Activated naive CD8-positive, alpha-beta T cell treated with anti-CD3 and anti-CD28 coated beads for 36 hours (primary cell): ENCODE results near the gene ANO10. TPM values are rescaled to one million over a fixed set of nuclear protein-coding genes. Genes with fewer than 3 reads are reported as not detected.
"Not testable (repeated sequence)": the region's sequence is repeated elsewhere in the genome, so short reads cannot be mapped to it uniquely, and the experiment has no call there.

Experiments
- DNase-seq: peaks from one replicate; pipeline ENCODE4 v3.0.0; 2021
- H3K27ac Mint-ChIP-seq: one replicate; pipeline ENCODE4 v1.8.0; 2022; ENCODE audit warnings: mild to moderate bottlenecking, moderate library complexity, mixed read lengths
- H3K27me3 Mint-ChIP-seq: one replicate; pipeline ENCODE4 v1.8.0; 2022; ENCODE audit warnings: mild to moderate bottlenecking, mixed read lengths
- H3K36me3 Mint-ChIP-seq: one replicate; pipeline ENCODE4 v1.8.0; 2021; ENCODE audit warnings: mild to moderate bottlenecking, mixed read lengths
- H3K4me1 Mint-ChIP-seq: one replicate; pipeline ENCODE4 v1.8.0; 2021; ENCODE audit warnings: mixed read lengths
- H3K4me3 Mint-ChIP-seq: one replicate; pipeline ENCODE4 v1.8.0; 2022; ENCODE audit warnings: mild to moderate bottlenecking, moderate library complexity, mixed read lengths
- H3K9me3 Mint-ChIP-seq: one replicate; pipeline ENCODE4 v1.8.0; 2022; ENCODE audit warnings: mixed read lengths
- total RNA-seq, 2 experiments: library from RNA; stranded (reverse); gene quantifications; one replicate each; pipeline ENCODE4 v1.2.3, GENCODE V29; 2021

ANO10 gene
- total RNA-seq, 2 experiments from 2014 or later = 7.5 to 10.1 TPM

GRCh38 chr3:43612419-43612818 is 9.4 kb downstream of the ANO10 start:
- Mint-ChIP-seq H3K4me3 (no peak overlapping the region), H3K36me3 (peaks cover 2% of the 10 kb centered on the region), H3K4me1 (peaks cover 5% of the 10 kb centered on the region), H3K9me3 (no peaks in the 10 kb centered on the region), H3K27me3 (no peaks in the 10 kb centered on the region), H3K27ac (no peak overlapping the region)
- DNase-seq = no peak

GRCh38 chr3:43609406-43609805 is 12.4 kb downstream of the ANO10 start:
- Mint-ChIP-seq H3K36me3 (peaks cover 2% of the 10 kb centered on the region), H3K9me3 (no peaks in the 10 kb centered on the region), H3K27me3 (no peaks in the 10 kb centered on the region), H3K27ac (no peak overlapping the region), H3K4me1 (peaks cover 5% of the 10 kb centered on the region), H3K4me3 (no peak overlapping the region)
- no peak for DNase-seq

DNA sequence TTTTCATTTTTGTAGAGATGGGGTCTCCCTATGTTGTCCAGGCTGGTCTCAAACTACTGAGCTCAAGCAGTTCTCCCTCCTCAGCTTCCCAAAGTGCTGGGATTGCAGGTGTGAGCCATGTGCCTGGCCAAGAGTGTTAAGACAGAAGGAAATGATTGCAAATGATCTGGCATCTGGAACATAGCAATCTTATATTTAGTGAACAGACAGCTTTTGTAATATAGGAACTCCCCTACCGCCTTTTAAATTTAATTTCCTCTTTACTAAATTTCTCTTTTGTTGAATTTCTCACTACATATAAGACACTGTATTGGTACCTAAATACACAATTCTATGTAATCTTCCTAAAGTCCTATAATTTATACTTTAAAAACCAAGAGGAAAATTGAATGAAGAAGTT is 13.1 kb downstream of the ANO10 start:
- H3K9me3 Mint-ChIP-seq = no peaks in the 10 kb centered on the region
- H3K27ac Mint-ChIP-seq = no peak overlapping the region
- H3K4me3 Mint-ChIP-seq = no peak overlapping the region
- peaks cover 5% of the 10 kb centered on the region for H3K4me1 Mint-ChIP-seq
- no peak for DNase-seq
- H3K27me3 Mint-ChIP-seq = no peaks in the 10 kb centered on the region
- peaks cover 2% of the 10 kb centered on the region for H3K36me3 Mint-ChIP-seq

- Mint-ChIP-seq H3K4me1 (peaks cover 5% of the 10 kb centered on the region), H3K9me3 (no peaks in the 10 kb centered on the region), H3K27me3 (no peaks in the 10 kb centered on the region), H3K27ac (no peak overlapping the region), H3K4me3 (no peak overlapping the region), H3K36me3 (peaks cover 2% of the 10 kb centered on the region)
- DNase-seq = no peak
These were observed 15.5 kb downstream of the ANO10 start for GRCh38 chr3:43606284-43606683.

DNA sequence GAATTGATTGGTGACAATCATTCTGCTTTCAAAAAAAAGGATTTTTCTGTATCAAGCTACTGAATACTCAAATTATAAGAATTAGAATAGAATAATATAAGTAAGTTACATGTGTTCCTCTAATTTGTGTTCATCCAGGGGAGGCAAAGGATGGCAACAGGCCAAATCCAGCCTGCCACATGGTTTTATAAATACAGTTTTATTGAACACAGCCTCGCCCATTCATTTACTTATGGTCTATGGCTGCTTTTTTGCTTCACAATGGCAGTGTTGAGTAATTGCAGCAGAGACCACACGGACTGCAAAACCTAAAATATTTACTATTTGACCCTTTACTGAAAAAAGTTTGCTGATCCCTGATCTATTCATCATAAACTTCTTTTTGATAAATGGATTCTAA is 21.9 kb downstream of the ANO10 start:
- not testable (repeated sequence) for DNase-seq, H3K4me3 Mint-ChIP-seq, H3K27ac Mint-ChIP-seq, H3K4me1 Mint-ChIP-seq, H3K27me3 Mint-ChIP-seq
- H3K36me3 Mint-ChIP-seq = peaks cover 22% of the 10 kb centered on the region
- H3K9me3 Mint-ChIP-seq = peaks cover 10% of the 10 kb centered on the region

DNA sequence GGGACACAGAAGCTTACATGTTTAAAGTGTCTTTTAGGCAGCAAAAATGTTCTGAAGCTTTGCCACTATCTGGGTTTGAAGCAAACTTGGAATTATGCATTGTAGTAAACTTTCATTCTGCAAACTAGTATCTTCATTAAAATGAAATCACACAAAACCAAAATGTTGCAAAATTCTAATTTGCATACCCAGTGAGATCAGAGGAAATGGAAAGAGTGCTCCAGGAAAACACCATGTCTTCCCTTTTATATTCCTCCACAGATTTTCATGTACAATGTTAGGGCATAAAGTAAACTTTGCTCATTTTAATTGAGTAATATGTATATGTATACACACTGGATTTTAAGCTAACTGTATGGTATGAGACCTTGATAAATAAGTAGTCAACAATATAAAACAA is 23.9 kb downstream of the ANO10 start:
- H3K27me3 Mint-ChIP-seq = no peaks in the 10 kb centered on the region
- peaks cover 19% of the 10 kb centered on the region for H3K9me3 Mint-ChIP-seq
- H3K27ac Mint-ChIP-seq = no peak overlapping the region
- no peaks in the 10 kb centered on the region for H3K4me1 Mint-ChIP-seq
- H3K4me3 Mint-ChIP-seq = no peak overlapping the region
- no peak for DNase-seq
- H3K36me3 Mint-ChIP-seq = peaks cover 39% of the 10 kb centered on the region

DNA sequence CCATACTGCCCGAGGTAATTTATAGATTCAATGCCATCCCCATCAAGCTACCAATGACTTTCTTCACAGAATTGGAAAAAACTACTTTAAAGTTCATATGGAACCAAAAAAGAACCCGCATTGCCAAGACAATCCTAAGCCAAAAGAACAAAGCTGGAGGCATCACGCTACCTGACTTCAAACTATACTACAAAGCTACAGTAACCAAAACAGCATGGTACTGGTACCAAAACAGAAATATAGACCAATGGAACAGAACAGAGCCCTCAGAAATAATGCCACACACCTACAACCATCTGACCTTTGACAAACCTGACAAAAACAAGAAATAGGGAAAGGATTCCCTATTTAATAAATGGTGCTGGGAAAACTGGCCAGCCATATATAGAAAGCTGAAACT is 25.6 kb downstream of the ANO10 start:
- H3K27ac Mint-ChIP-seq, H3K4me3 Mint-ChIP-seq, H3K4me1 Mint-ChIP-seq, H3K27me3 Mint-ChIP-seq, DNase-seq: not testable (repeated sequence)
- Mint-ChIP-seq H3K9me3 (peaks cover 29% of the 10 kb centered on the region), H3K36me3 (peaks cover 50% of the 10 kb centered on the region)

- Mint-ChIP-seq H3K36me3 (peaks cover 59% of the 10 kb centered on the region), H3K9me3 (peaks cover 33% of the 10 kb centered on the region)
- H3K4me3 Mint-ChIP-seq, H3K4me1 Mint-ChIP-seq, H3K27me3 Mint-ChIP-seq, H3K27ac Mint-ChIP-seq, DNase-seq: not testable (repeated sequence)
These were observed 26.5 kb downstream of the ANO10 start for GRCh38 chr3:43595280-43595679.

- H3K9me3 Mint-ChIP-seq = peaks cover 34% of the 10 kb centered on the region
- peaks cover 60% of the 10 kb centered on the region for H3K36me3 Mint-ChIP-seq
These were observed 28.2 kb downstream of the ANO10 start for GRCh38 chr3:43593588-43593987.

GRCh38 chr3:43591866-43592265 is 29.9 kb downstream of the ANO10 start:
- not testable (repeated sequence) for H3K27me3 Mint-ChIP-seq, H3K4me3 Mint-ChIP-seq, H3K27ac Mint-ChIP-seq, H3K4me1 Mint-ChIP-seq, DNase-seq
- Mint-ChIP-seq H3K36me3 (peaks cover 54% of the 10 kb centered on the region), H3K9me3 (peaks cover 34% of the 10 kb centered on the region)

More at GRCh38 chr3:43593588-43593987, 28.2 kb downstream of the ANO10 start:
- H3K4me3 Mint-ChIP-seq, H3K27me3 Mint-ChIP-seq, H3K27ac Mint-ChIP-seq, H3K4me1 Mint-ChIP-seq, DNase-seq: not testable (repeated sequence)

GRCh38 chr3:43587303-43587702 is 34.5 kb downstream of the ANO10 start:
- H3K27ac Mint-ChIP-seq = no peak overlapping the region
- peaks cover 18% of the 10 kb centered on the region for H3K36me3 Mint-ChIP-seq
- peaks cover 9% of the 10 kb centered on the region for H3K9me3 Mint-ChIP-seq
- no peak for DNase-seq
- no peaks in the 10 kb centered on the region for H3K27me3 Mint-ChIP-seq
- peaks cover 16% of the 10 kb centered on the region for H3K4me1 Mint-ChIP-seq
- H3K4me3 Mint-ChIP-seq = no peak overlapping the region

DNA sequence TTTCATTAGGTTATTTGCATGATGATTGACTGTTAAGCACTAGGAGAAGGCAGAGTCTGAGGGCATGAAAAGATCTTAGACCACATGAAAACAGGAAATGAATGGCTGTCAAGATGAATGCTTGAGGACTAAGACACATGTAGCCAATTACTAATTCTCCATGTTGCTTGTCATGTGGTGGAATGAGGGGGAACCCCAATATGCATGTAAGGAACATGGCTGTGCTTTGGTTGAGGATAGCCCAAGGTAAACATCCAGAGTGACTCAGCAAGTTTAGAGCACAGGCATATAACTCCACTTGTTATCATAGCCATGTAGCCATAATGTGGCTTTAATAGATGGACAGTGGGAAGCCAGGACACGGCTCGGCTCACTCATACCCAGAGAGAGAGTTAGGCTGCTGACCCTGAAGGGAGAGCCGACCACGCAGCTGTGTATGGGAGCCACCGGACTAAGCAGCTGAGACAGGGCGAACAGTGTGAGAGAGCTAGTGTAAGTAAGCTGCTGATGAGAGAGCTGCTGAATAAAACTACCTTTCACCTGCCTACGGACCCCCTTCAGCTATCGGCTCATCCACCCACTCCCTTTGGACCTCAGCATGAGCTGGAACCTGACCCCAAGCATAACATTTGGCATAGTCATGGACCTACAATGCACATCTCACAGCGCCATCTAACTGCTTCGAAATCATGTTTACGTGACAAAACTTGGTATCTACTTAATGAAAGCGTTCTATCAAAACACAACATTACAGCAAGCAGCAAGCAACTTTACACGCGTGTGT is 37.6 kb downstream of the ANO10 start:
- Mint-ChIP-seq H3K27me3 (no peaks in the 10 kb centered on the region), H3K36me3 (peaks cover 5% of the 10 kb centered on the region), H3K9me3 (no peaks in the 10 kb centered on the region), H3K4me1 (peaks cover 16% of the 10 kb centered on the region), H3K4me3 (no peak overlapping the region), H3K27ac (peak overlapping the region; percentile 38)
- DNase-seq = no peak

DNA sequence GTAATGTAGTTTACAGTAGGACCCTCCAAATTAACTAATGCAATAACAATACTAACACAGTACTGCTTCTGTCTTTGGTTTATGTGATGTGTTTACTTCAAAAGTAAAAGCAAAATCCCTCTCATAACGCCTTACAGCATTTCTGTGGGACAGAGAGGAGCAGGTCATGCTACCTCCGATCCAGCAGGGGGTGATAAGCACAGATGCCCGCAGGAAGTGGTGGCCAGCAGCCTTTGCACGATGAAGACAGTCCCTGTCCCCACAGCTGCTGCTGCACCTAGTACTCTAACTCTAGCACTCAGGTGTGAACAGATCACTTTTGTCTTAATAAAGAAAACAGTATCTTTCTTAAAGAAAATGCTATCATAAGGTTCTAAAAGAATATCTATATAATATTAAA is 38.3 kb downstream of the ANO10 start:
- Mint-ChIP-seq H3K27me3 (no peaks in the 10 kb centered on the region), H3K36me3 (peaks cover 5% of the 10 kb centered on the region), H3K4me1 (peaks cover 16% of the 10 kb centered on the region), H3K9me3 (no peaks in the 10 kb centered on the region), H3K27ac (no peak overlapping the region), H3K4me3 (no peak overlapping the region)
- DNase-seq = no peak

DNA sequence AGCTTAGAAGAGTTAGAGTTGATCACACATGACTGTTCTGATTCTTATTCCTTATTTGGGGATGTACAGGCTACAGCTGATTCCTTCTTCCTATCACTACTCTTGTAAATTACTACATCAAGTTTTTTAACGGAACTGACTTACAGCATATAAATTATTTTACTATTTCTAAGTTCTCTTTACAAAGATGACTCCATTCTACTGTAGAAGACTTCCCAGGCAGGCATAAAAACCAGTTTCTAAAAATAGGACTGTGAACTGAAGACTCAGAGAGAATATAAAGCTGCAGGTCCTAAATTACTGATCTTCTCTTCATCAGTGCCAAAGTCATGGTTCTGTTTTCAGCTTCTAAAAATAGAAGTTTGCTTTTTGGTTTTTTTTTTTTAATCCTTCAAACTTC is 38.9 kb downstream of the ANO10 start:
- Mint-ChIP-seq H3K9me3 (no peaks in the 10 kb centered on the region), H3K27ac (no peak overlapping the region), H3K4me1 (peaks cover 16% of the 10 kb centered on the region), H3K36me3 (peaks cover 5% of the 10 kb centered on the region), H3K4me3 (no peak overlapping the region), H3K27me3 (no peaks in the 10 kb centered on the region)
- DNase-seq = no peak

DNA sequence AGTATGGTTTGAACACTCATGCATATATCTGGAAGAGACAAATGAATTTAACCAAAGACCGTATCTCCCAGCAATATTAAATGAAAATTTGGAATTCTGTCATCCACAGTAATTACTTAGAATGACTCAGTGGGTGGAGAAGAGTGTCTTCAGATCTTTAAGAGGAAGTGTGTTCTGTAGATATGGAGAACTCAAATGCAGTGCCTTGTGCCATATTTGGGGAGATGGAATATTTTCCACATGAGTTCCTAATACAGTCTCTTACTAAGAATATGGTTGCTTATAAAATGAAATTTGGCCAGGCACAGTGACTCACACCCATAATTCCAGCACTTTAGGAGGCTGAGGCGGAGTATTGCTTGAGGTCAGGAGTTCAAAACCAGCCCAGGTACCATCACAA is 40.5 kb downstream of the ANO10 start:
- Mint-ChIP-seq H3K27ac (no peak overlapping the region), H3K27me3 (no peaks in the 10 kb centered on the region), H3K4me3 (no peak overlapping the region), H3K4me1 (peaks cover 15% of the 10 kb centered on the region), H3K36me3 (peaks cover 8% of the 10 kb centered on the region), H3K9me3 (no peaks in the 10 kb centered on the region)
- DNase-seq = no peak

- no peak for DNase-seq
- H3K36me3 Mint-ChIP-seq = peaks cover 9% of the 10 kb centered on the region
- H3K4me3 Mint-ChIP-seq = no peak overlapping the region
- H3K9me3 Mint-ChIP-seq = no peaks in the 10 kb centered on the region
- peaks cover 15% of the 10 kb centered on the region for H3K4me1 Mint-ChIP-seq
- no peaks in the 10 kb centered on the region for H3K27me3 Mint-ChIP-seq
- no peak overlapping the region for H3K27ac Mint-ChIP-seq
These were observed 41.6 kb downstream of the ANO10 start for GRCh38 chr3:43580181-43580580.
